ENCODE measurements around the gene UTS2R. TPM values are rescaled to one million over a fixed set of nuclear protein-coding genes. Genes with fewer than 3 reads are reported as not detected.

Gene UTS2R
- not detected in 2 replicates for total RNA-seq (2022)
- not detected for Bru-seq, nascent RNA
- BruChase-seq, experiment 1, labeled RNA remaining after a 6-hour chase, result not detected
- not detected for BruChase-seq, experiment 2, labeled RNA remaining after a 2-hour chase
- long read RNA-seq, result 0 reads

DNA sequence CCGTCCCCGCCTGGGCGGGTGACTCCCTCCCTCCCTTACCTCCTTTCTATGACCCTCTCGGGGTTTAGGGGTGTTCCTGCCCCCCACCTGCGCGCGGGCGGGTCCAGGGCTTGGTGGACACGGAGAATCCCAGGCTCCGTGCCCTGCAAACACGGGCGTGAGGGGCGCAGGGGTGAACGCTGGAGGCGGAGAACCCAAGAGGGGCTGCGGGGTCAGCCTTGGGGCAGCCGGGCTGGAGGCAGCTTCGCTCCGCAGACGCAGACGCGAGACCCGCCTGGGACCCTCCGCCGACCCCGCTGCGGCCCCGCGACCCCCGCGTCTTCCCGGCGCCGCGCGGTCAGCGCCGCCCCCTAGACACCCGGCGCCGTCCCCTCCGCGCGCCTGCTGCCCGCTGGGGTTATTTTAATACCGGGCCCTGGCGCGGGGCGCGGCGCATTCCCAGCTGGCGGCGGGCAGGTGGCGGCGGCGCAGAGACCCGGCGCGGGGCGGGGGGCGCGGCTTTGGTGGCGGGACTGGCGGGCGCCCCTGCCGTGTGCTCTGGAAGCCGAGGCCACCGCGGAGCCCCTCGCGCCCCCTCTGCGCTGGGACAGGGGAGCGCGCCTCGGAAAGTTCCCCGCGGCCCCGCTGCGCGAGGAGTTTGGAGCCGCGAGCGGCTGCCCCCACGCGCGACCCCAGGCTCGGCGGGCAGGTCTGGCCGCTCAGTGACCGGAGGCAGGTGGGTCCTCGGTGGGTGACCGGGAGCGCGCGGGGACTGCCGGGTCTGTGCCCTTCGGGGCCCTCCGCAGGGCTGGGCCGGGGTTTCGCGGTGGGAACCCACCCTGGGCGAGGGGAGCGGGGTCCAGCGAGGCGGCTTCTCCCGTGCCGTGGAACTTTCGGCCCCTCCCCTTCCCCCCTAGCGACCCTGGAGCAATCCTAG, at the start of gene UTS2R:
Gene UTS2R (plus strand): TSS at position 433 of the 916 bp plus-strand sequence. CDS start 2,560 bp downstream, outside the sequence.
- POLR2A ChIA-PET, result no interaction called here
- intact Hi-C loops (cut with micrococcal nuclease), result no loop called here
- no peaks in the 10 kb centered on the region for H3K9me3 Mint-ChIP-seq (ENCODE audit: unreplicated experiment)
- peaks cover 10% of the 10 kb centered on the region for H3K27me3 Mint-ChIP-seq (ENCODE audit: insufficient read depth, unreplicated experiment)
- H3K36me3 Mint-ChIP-seq (ENCODE audit: insufficient read depth, unreplicated experiment), result no peaks in the 10 kb centered on the region
- BruUV-seq (replicated peaks), result no TSS peak
- CTCF ChIA-PET, result interaction anchor here (0.7 kb wide), 1 partner anchor 15 kb away, joined by 3 read pairs; no protein-coding TSS in a partner anchor
- TF ChIP-seq, protein P1, sequence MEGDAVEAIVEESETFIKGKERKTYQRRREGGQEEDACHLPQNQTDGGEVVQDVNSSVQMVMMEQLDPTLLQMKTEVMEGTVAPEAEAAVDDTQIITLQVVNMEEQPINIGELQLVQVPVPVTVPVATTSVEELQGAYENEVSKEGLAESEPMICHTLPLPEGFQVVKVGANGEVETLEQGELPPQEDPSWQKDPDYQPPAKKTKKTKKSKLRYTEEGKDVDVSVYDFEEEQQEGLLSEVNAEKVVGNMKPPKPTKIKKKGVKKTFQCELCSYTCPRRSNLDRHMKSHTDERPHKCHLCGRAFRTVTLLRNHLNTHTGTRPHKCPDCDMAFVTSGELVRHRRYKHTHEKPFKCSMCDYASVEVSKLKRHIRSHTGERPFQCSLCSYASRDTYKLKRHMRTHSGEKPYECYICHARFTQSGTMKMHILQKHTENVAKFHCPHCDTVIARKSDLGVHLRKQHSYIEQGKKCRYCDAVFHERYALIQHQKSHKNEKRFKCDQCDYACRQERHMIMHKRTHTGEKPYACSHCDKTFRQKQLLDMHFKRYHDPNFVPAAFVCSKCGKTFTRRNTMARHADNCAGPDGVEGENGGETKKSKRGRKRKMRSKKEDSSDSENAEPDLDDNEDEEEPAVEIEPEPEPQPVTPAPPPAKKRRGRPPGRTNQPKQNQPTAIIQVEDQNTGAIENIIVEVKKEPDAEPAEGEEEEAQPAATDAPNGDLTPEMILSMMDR (IDR thresholded peaks at IDR 0.05; ENCODE audit: unreplicated experiment), result no peak
- H3K4me1 Mint-ChIP-seq (ENCODE audit: insufficient read depth, unreplicated experiment), result no peaks in the 10 kb centered on the region
- no peak for DNase-seq (ENCODE audit: unreplicated experiment)
- H3K4me3 Mint-ChIP-seq (ENCODE audit: unreplicated experiment), result no peak within 1 kb of the TSS
- no peak within 1 kb of the TSS for H3K27ac Mint-ChIP-seq (ENCODE audit: low read depth, unreplicated experiment)

DNA sequence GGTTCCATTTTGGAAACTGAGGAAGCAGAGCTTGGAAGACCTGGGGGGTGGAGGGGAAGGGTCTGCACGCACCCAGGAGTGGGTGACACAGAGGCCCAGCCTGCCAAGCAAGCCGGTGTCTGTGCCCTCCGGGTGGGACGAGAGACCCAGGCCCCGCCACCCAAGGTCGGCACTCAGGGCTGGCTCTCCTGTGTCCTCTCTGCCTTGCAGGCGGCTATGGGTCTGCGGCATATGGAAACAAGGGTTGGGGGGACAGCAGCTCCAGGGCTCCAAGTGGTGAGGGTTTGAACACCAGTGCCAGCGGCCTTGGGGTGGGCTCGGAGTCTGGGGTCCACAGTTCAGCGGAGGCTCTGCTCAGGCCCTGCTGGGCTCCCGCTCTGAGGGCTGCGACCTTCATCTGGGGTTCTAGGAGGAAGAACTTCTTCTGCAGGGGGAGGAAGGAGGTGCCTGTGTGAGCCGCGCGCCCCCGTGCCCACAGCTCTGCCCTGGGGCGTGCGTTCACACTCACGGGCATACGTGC, 49.6 kb upstream of the UTS2R start:
- Mint-ChIP-seq H3K4me1 (ENCODE audit: insufficient read depth, unreplicated experiment) (no peaks in the 10 kb centered on the region), H3K27ac (ENCODE audit: low read depth, unreplicated experiment) (no peak overlapping the region), H3K4me3 (ENCODE audit: unreplicated experiment) (no peak overlapping the region), H3K27me3 (ENCODE audit: insufficient read depth, unreplicated experiment) (no peaks in the 10 kb centered on the region), H3K9me3 (ENCODE audit: unreplicated experiment) (no peaks in the 10 kb centered on the region), H3K36me3 (ENCODE audit: insufficient read depth, unreplicated experiment) (no peaks in the 10 kb centered on the region)
- no TSS peak for BruUV-seq (replicated peaks)
- ChIA-PET POLR2A (interaction anchor here (0.6 to 1.4 kb wide), 3 partner anchors 23 to 81 kb away, joined by 3 to 5 read pairs (median 3); no protein-coding TSS in a partner anchor), CTCF (interaction anchor here (0.7 kb wide), 1 partner anchor 23 kb away, joined by 3 read pairs; no protein-coding TSS in a partner anchor)
- intact Hi-C loops (cut with micrococcal nuclease), result loop anchor here (5.0 kb wide), 1 partner anchor 80 kb away; no protein-coding TSS in a partner anchor
- TF ChIP-seq, protein P1 (IDR thresholded peaks at IDR 0.05; ENCODE audit: unreplicated experiment), result no peak
- DNase-seq (ENCODE audit: unreplicated experiment), result no peak

DNA sequence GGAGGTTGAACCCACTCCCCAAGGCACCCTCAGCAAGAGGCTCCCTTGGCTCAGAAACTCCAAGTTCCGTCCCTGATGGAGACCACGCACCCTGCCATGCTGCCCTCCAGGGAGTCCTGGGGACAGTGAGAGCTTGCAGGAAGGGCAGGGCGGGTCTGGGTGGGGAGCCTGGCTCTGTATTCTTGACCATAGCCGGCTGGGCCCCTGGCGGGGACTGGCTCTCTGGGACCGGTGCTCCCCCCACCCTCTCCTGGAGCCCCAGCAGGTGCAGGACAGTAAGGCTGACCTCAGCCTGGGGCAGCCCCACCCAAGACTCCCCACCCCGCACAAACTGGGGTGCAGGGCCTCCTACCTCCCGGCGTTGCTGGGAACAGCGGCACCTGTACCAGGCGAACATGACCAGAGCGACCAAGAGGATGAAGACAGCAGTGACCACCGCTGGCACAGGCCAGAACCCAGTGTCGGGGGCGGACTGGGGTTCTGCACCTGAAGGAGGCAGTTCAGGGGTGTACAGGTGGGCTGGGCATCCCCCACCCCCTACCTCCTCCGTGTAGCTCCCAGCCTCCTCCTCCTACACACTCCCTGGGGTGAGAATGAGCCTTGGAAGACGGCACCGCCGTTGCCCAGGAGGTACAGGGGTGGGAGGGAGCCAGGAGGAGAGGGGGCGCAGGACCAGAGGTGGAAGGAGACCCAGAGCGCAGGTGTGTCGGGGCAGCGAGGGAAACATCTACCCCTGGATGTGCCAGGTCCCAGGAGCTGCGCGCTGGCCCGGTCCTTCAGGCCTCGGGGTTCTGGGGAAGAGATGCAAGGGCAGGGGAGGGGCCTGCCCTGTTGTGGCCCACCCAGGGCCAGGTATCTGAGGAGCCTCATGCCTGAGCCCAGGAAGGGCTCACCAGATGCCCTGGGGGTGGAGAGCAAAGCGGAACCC, 48.8 kb upstream of the UTS2R start:
- CTCF ChIA-PET, result interaction anchor here (0.6 to 1.0 kb wide), 3 partner anchors 24 to 117 kb away, joined by 3 read pairs; no protein-coding TSS in a partner anchor
- TF ChIP-seq, protein P1 (IDR thresholded peaks at IDR 0.05; ENCODE audit: unreplicated experiment), result no peak

More for the DNA sequence above, 48.8 kb upstream of the UTS2R start:
- POLR2A ChIA-PET, result interaction anchor here (1.4 kb wide), 1 partner anchor 24 kb away, joined by 3 read pairs; no protein-coding TSS in a partner anchor
- Mint-ChIP-seq H3K4me1 (ENCODE audit: insufficient read depth, unreplicated experiment) (no peaks in the 10 kb centered on the region), H3K36me3 (ENCODE audit: insufficient read depth, unreplicated experiment) (no peaks in the 10 kb centered on the region), H3K4me3 (ENCODE audit: unreplicated experiment) (no peak overlapping the region), H3K9me3 (ENCODE audit: unreplicated experiment) (no peaks in the 10 kb centered on the region), H3K27ac (ENCODE audit: low read depth, unreplicated experiment) (no peak overlapping the region), H3K27me3 (ENCODE audit: insufficient read depth, unreplicated experiment) (no peaks in the 10 kb centered on the region)
- BruUV-seq (replicated peaks), result no TSS peak
- intact Hi-C loops (cut with micrococcal nuclease), result loop anchor here (5.0 kb wide), 1 partner anchor 80 kb away; no protein-coding TSS in a partner anchor
- DNase-seq (ENCODE audit: unreplicated experiment), result no peak
